ENCODE results near the gene TTC38.

TTC38 gene

GRCh38 chr22:46329616-46330015 lies 61.8 kb downstream of the TTC38 start:
- no peak for DNase-seq (ENCODE audit: low spot score)

DNA sequence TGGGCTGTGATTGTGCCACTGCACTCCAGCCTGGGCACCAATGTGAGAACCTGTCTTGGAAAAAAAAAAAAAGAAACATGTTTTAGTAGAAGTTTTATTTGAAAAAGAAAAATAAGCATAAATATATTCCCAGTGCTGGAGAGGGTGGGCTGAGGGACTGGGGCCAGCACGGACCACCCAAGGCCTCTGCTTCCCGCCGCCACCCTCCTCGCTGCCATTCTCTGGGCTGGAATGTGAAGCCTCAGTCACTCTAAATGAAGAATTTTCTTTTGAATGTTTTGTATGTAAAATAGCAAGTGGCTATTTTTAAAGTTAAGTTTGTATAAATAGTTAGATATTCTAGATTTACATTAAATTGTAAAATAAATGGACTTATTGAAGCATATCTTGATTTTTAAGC lies 62.6 kb downstream of the TTC38 start:
- no peak for DNase-seq (ENCODE audit: low spot score)

GRCh38 chr22:46331496-46331895 lies 63.7 kb downstream of the TTC38 start:
- no peak for DNase-seq (ENCODE audit: low spot score)

GRCh38 chr22:46335201-46336118 lies 67.7 kb downstream of the TTC38 start, which contains the start of gene TRMU:
Gene TRMU, plus strand, starts transcription at chr22:46335714. Its CDS starts 51 bp downstream, at chr22:46335765.
- peak; percentile 88 for DNase-seq (ENCODE audit: low spot score)

- DNase-seq (ENCODE audit: low spot score), result peak; percentile 55
Observed at GRCh38 chr22:46336119-46337078, 68.6 kb downstream of the TTC38 start.

DNA sequence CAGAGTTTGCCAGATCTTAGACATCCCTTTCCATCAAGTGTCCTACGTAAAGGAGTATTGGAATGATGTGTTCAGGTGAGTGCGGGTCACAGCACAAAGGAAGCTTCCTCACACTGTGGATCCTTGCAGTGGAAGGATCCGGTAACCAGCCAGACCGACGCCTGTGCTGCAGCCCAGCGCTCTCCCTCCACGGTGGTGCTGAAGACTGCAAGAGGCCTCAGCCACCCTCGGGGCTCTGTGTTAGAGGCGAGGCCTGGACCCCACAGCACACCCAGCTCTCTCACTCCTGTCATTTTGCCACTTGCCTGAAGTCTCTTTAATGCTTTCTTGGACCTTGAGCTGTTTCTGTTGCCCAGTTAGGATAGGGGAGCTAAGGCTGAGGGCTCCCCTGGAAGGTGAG lies 70.1 kb downstream of the TTC38 start:
- no peak for DNase-seq (ENCODE audit: low spot score)

GRCh38 chr22:46338636-46339035 lies 70.8 kb downstream of the TTC38 start:
- DNase-seq (ENCODE audit: low spot score), result no peak

DNA sequence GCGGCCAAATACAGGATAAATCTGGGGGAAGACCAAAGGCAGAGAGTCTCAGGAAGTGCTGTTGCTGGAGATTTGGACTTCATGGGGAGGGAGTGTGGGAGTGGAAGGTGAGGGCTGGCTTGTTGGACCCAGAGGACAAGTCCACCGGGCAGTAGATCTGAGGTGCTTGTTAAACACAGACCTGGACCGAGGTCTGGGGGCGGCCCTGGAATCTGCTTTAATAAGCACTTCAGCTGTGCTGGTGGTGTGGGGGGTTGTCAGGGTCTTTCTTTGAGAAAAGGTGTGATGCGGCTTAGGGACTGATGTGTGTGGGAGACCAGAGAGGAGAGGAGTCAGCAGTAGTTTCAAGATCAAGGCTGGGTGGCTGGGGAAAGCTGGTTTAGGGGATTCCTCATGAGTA lies 72.1 kb downstream of the TTC38 start:
- DNase-seq (ENCODE audit: low spot score), result no peak

GRCh38 chr22:46340676-46341075 lies 72.9 kb downstream of the TTC38 start:
- DNase-seq (ENCODE audit: low spot score), result no peak

All from ecto neural progenitor cell (in vitro differentiated cells).